Fibroblast of lung (primary cell): ENCODE data around the gene TMTC2.

Source experiments
- CTCF ChIP-seq, 2 donors: IDR thresholded peaks in 1 of 2; conservative IDR thresholded peaks in 1 of 2; 1 replicate in 1 of 2; 2 replicates in 1 of 2; pipeline ENCODE4 v1.5.1; 2011 to 2012; ENCODE audit warnings: low read length in 2 of 2, control low read depth in 1 of 2, inconsistent platforms in 1 of 2, low read depth in 1 of 2, mild to moderate bottlenecking in 1 of 2
- EZH2 ChIP-seq: IDR thresholded peaks from 2 replicates; pipeline ENCODE4 v1.5.1; 2012; ENCODE audit warnings: low read length, control low read depth, mild to moderate bottlenecking; ENCODE audit errors: missing control alignments

GRCh38 chr12:83010169-83010804 lies 323.6 kb downstream of the TMTC2 start:
- TF ChIP-seq EZH2 (no peak), CTCF (conservative IDR thresholded peaks at IDR 0.05 in 1 of 2, IDR thresholded peaks at IDR 0.05 in 1 of 2; ENCODE audit: low read depth in 1 of 2, low read length in 2 of 2) (no peak)
